Measurements from ENCODE around the gene EXOC6B. TPM values are rescaled to one million over a fixed set of nuclear protein-coding genes. Genes with fewer than 3 reads are reported as not detected.
"Not testable (repeated sequence)": the region's sequence is repeated elsewhere in the genome, so short reads cannot be mapped to it uniquely, and the experiment has no call there.

The EXOC6B gene
- total RNA-seq, 1 donor from 2014 or later: 7.7 TPM

GRCh38 chr2:72605836-72606442 lies 219.9 kb downstream of the EXOC6B start:
- peak; percentile 68 for TF ChIP-seq CTCF (conservative IDR thresholded peaks at IDR 0.05; ENCODE audit: low read depth, low read length)
- no peak for DNase-seq (ENCODE audit: low read depth)

GRCh38 chr2:72604468-72604867 lies 221.4 kb downstream of the EXOC6B start:
- TF ChIP-seq CTCF (conservative IDR thresholded peaks at IDR 0.05; ENCODE audit: low read depth, low read length): no peak
- H3K4me3 ChIP-seq (ENCODE audit: low read depth, low read length): no peak overlapping the region
- DNase-seq (ENCODE audit: low read depth): no peak

More at GRCh38 chr2:72605836-72606442, 219.9 kb downstream of the EXOC6B start:
- no peak overlapping the region for H3K4me3 ChIP-seq (ENCODE audit: low read depth, low read length)

GRCh38 chr2:72603481-72603880 lies 222.4 kb downstream of the EXOC6B start:
- DNase-seq (ENCODE audit: low read depth): no peak
- H3K4me3 ChIP-seq (ENCODE audit: low read depth, low read length): no peak overlapping the region
- TF ChIP-seq CTCF (conservative IDR thresholded peaks at IDR 0.05; ENCODE audit: low read depth, low read length): no peak

- no peak for DNase-seq (ENCODE audit: low read depth)
- no peak for TF ChIP-seq CTCF (conservative IDR thresholded peaks at IDR 0.05; ENCODE audit: low read depth, low read length)
Observed at GRCh38 chr2:72602711-72603110, 223.1 kb downstream of the EXOC6B start.

GRCh38 chr2:72602095-72602494 lies 223.7 kb downstream of the EXOC6B start:
- DNase-seq (ENCODE audit: low read depth): no peak
- no peak for TF ChIP-seq CTCF (conservative IDR thresholded peaks at IDR 0.05; ENCODE audit: low read depth, low read length)
- no peak overlapping the region for H3K4me3 ChIP-seq (ENCODE audit: low read depth, low read length)

More at GRCh38 chr2:72602711-72603110, 223.1 kb downstream of the EXOC6B start:
- no peak overlapping the region for H3K4me3 ChIP-seq (ENCODE audit: low read depth, low read length)

GRCh38 chr2:72583836-72584235 lies 242.0 kb downstream of the EXOC6B start:
- not testable (repeated sequence) for H3K4me3 ChIP-seq (ENCODE audit: low read depth, low read length); DNase-seq (ENCODE audit: low read depth)

- no peak overlapping the region for H3K4me3 ChIP-seq (ENCODE audit: low read depth, low read length)
- no peak for DNase-seq (ENCODE audit: low read depth)
- no peak for TF ChIP-seq CTCF (conservative IDR thresholded peaks at IDR 0.05; ENCODE audit: low read depth, low read length)
Observed at GRCh38 chr2:72583376-72583775, 242.5 kb downstream of the EXOC6B start.

Measured in epithelial cell of proximal tubule (primary cell).